ENCODE results near the gene CDC40.

GRCh38 chr6:110179406-110180227 lies 610 bp upstream of the CDC40 start, which contains the start of gene WASF1:
- TF ChIP-seq CTCF (IDR thresholded peaks at IDR 0.05) (no peak), POLR2A (IDR thresholded peaks at IDR 0.05) (no peak)

All from thyroid gland (tissue), 4 donors.